Immature natural killer cell (primary cell): Measurements from ENCODE around the gene SLC25A29. TPM values are rescaled to one million over a fixed set of nuclear protein-coding genes. Genes with fewer than 3 reads are reported as not detected.
A peak's percentile ranks its signal among the peaks of the same experiment; 100 is the strongest.

Experiments
- DNase-seq, 3 donors: peaks; one replicate each; pipeline ENCODE4 v3.0.0; 2022; ENCODE audit warnings: mixed read lengths in 1 of 3
- H3K27ac Mint-ChIP-seq, 6 donors: one replicate each; pipeline ENCODE4 v1.8.0; 2020; ENCODE audit warnings: mixed read lengths in 6 of 6, mild to moderate bottlenecking in 5 of 6, inconsistent platforms in 4 of 6, moderate library complexity in 3 of 6
- H3K27me3 Mint-ChIP-seq, 3 donors: one replicate each; pipeline ENCODE4 v1.8.0; 2020 to 2021; ENCODE audit warnings: low read depth in 3 of 3, mild to moderate bottlenecking in 3 of 3, mixed read lengths in 3 of 3, moderate library complexity in 3 of 3, inconsistent platforms in 1 of 3
- H3K36me3 Mint-ChIP-seq, 3 donors: one replicate each; pipeline ENCODE4 v1.8.0; 2020; ENCODE audit warnings: mixed read lengths in 3 of 3, inconsistent platforms in 2 of 3, mild to moderate bottlenecking in 2 of 3
- H3K4me1 Mint-ChIP-seq, 2 donors: one replicate each; pipeline ENCODE4 v1.8.0; 2020; ENCODE audit warnings: inconsistent platforms in 2 of 2, mild to moderate bottlenecking in 2 of 2, mixed read lengths in 2 of 2, moderate library complexity in 1 of 2
- H3K4me3 Mint-ChIP-seq, 5 donors: one replicate each; pipeline ENCODE4 v1.8.0; 2020; ENCODE audit warnings: mild to moderate bottlenecking in 5 of 5, mixed read lengths in 5 of 5, inconsistent platforms in 3 of 5, moderate library complexity in 3 of 5
- H3K9me3 Mint-ChIP-seq, 6 donors: one replicate each; pipeline ENCODE4 v1.8.0; 2020; ENCODE audit warnings: mild to moderate bottlenecking in 6 of 6, mixed read lengths in 6 of 6, inconsistent platforms in 4 of 6, moderate library complexity in 3 of 6
- polyA plus RNA-seq, 3 donors: library from polyadenylated mRNA; unstranded; fragments of 300-500 nt; fragmentation: Illumina TruSeq; gene quantifications; one replicate each; pipeline ENCODE4 v1.2.3, GENCODE V29; 2021

The SLC25A29 gene
- polyA plus RNA-seq, 3 donors from 2014 or later = 4.2 to 5.6 (median 4.6) TPM

DNA sequence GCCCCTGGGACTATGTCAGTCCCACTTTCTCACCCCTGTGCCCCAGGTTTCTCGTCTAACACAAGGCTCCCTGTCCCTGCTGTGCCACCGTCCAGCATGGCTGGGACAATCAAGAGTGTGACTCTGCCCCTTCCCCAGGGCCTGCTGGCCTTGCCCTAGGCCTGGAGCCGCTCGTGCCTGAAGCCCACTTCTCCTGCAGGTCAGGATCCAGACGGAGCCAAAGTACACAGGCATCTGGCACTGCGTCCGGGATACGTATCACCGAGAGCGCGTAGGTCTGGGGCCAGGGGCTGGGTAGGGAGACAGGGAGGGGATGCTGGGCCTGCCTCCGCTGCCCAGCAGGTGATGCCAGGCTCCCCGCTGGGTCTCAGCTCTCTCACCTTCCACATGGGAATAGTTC lies 19.7 kb upstream of the SLC25A29 start:
- peaks cover 0 to 4% (median 0%) of the 10 kb centered on the region in 3 donors for H3K27me3 Mint-ChIP-seq
- no peak overlapping the region for H3K27ac Mint-ChIP-seq

DNA sequence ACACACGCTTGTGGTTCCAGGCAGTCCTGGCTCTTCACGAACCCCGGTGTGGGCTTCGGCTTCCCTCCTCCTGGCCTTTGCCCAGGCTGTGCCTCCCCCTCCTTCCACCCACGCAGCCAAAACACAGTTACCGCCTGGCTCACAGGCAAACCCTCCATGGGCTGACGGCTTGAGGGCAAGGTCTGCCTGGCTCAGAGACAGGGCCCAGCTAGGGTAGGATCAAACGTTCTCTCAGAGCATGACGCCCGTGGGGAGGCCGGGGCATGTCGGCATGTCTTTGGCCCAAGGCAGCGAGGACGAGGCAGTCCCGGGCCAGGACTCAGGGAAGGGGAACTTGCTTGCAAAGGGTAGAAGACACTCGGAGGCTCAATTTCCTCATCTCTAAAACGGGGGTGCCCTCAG lies 19.0 kb upstream of the SLC25A29 start:
- no peak overlapping the region for H3K27ac Mint-ChIP-seq
- no peaks in the 10 kb centered on the region for H3K4me1 Mint-ChIP-seq
- H3K36me3 Mint-ChIP-seq = no peaks in the 10 kb centered on the region
- peaks cover 0 to 4% (median 1%) of the 10 kb centered on the region in 3 donors for H3K27me3 Mint-ChIP-seq
- no peak overlapping the region for H3K4me3 Mint-ChIP-seq
- no peaks in the 10 kb centered on the region for H3K9me3 Mint-ChIP-seq
- DNase-seq = no peak

More for the DNA sequence above, 19.7 kb upstream of the SLC25A29 start:
- Mint-ChIP-seq H3K9me3 (no peaks in the 10 kb centered on the region), H3K36me3 (no peaks in the 10 kb centered on the region), H3K4me3 (no peak overlapping the region), H3K4me1 (no peaks in the 10 kb centered on the region)
- DNase-seq = no peak

DNA sequence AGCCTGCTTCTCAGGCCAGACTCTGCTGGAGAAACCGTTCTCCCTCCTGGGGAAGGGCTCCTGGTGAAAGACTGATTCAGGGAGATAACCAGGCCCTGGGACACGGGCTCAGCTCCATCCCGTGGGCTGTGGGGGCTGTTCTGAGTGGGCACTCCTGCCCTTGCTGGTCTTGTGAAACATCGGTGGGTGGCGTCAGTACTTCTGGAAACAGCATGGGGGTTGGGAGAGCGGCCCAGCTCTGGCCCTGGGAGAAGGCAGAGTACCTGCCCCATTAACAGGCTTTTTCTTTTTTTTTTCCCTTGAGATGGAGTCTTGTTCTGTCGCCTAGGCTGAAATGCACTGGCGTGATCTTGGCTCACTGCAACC lies 17.7 kb upstream of the SLC25A29 start:
- no peaks in the 10 kb centered on the region for H3K36me3 Mint-ChIP-seq
- H3K27ac Mint-ChIP-seq = no peak overlapping the region
- H3K27me3 Mint-ChIP-seq = peaks cover 0 to 4% (median 3%) of the 10 kb centered on the region in 3 donors

DNA sequence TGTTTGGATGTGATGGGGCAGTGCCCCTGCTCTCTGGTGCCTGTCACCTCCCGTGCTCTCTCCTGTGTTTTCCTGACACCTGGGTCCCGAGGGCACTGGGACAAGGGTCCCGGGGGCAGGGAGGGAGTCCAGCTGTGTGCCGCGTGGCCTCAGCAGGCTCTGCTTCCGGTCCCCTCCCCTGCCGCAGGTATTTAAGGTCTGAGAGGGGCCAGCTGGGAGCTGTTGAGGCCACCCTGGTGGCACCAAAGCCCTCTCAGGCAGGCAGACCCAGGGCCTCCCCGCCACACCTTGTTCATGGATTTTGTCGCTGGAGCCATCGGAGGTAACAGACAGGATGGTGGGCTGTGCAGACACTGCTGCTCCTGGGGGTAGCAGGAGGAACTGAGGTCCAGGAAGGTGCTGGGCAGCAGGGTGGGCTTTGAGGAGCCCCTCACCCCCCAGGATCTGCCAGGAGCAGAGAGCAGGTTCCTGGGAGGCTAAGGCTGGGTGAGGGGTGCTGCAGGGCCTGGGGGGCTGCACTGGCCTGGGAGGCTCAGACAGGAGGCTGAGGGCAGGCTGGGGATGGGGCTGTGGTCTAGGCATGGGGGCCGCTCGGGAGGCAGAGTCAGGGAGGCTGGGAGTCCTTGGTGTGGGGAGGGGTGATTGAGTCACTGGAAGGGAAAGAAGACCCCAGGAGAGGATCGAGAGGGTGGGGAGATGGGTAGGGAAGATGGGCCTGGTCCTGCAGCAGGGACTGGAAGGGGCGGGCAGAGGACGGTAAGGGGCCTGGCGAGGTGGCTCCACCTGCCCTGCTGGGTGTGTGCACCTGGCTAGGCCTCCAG lies 17.1 kb upstream of the SLC25A29 start, which contains the start of gene SLC25A47:
Gene SLC25A47, plus strand, starts transcription at position 219 of the 821 bp plus-strand sequence. Its CDS starts 76 bp downstream, at position 295.
- peaks cover 0 to 4% (median 3%) of the 10 kb centered on the region in 3 donors for H3K27me3 Mint-ChIP-seq
- no peak for DNase-seq
- H3K9me3 Mint-ChIP-seq = no peaks in the 10 kb centered on the region
- H3K36me3 Mint-ChIP-seq = no peaks in the 10 kb centered on the region
- H3K4me1 Mint-ChIP-seq = peaks cover 0 to 6% of the 10 kb centered on the region in 2 donors
- H3K27ac Mint-ChIP-seq = no peak within 1 kb of the TSS
- H3K4me3 Mint-ChIP-seq = no peak within 1 kb of the TSS

More for the DNA sequence above, 17.7 kb upstream of the SLC25A29 start:
- Mint-ChIP-seq H3K9me3 (no peaks in the 10 kb centered on the region), H3K4me3 (no peak overlapping the region), H3K4me1 (peaks cover 0 to 6% of the 10 kb centered on the region in 2 donors)
- DNase-seq = no peak

DNA sequence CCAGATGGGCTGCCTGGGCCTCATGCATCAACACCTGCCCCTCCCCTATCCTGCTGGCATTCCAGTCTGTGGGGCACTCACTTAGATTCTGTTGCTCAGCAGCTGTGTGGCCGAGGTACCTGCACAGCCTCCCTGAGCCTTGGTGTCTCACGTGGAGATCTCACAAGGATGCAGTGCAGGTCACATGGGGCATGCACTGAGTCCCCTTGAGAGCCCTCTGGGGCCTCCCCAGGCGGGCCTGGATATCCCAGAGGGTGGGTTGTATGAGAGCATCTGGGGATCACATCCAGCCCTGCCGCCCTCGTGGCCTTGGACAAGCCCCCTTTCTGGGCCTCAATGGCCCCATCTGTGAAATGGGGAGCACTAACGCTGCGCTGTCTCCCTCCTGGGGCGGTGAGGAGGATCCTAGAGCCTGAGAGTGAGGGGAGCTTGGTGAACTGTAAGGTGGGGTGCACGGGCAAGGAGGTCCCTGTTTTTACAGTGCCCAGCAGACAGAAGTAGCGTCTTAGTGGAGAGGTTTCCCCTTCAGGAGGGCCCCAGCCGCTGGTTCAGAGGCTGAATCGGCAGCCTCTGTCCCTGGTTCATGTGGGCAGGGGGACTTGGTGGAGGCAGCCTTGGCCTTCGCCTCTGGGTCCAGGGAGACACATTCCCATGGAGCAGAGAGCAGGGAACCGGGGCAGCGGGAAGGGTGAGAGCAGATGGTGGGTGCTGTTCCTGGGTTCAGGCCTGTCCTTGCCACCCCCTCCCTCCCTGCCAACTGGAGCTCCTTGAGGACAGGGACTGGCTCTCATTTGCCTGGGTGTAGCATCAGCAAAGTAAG lies 16.1 kb upstream of the SLC25A29 start:
- no peak overlapping the region for H3K4me3 Mint-ChIP-seq
- peaks cover 6% of the 10 kb centered on the region in 2 donors for H3K4me1 Mint-ChIP-seq
- no peak for DNase-seq
- H3K27me3 Mint-ChIP-seq = peaks cover 0 to 4% (median 3%) of the 10 kb centered on the region in 3 donors
- no peak overlapping the region for H3K27ac Mint-ChIP-seq
- H3K36me3 Mint-ChIP-seq = no peaks in the 10 kb centered on the region
- no peaks in the 10 kb centered on the region for H3K9me3 Mint-ChIP-seq

DNA sequence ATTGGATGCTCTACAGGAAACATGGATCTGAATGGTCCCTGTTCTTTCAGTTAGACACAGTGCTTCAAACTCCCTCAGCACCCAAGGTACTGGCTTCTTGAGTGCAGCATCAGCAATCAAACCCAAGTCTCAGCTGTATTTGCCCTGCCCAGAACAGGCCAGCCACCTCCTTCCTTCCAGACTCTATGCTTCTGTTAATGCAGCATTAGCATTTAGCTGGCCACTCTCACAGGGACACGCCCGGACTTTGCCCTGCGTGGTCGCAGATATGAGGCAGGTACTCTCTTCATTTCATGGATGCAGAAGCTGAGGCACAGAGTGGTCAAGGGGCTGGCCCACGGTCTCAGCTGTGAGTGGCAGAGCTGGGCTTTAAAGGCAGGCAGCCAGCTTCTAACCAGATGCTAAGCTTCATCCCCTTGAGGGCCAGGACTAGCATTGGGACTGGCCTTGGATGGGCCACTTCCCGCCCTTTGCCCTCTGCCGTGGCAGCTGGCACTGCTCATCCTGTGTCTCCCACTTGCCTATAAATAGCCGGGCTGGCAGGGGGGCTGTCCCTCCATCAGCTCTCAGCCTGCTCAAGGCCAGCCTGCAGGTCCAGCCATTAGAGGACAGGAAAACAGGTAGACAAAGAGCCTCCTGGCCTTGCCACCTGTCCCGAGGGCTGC lies 15.4 kb upstream of the SLC25A29 start:
- Mint-ChIP-seq H3K9me3 (no peaks in the 10 kb centered on the region), H3K4me3 (no peak overlapping the region), H3K27me3 (peaks cover 0 to 4% (median 3%) of the 10 kb centered on the region in 3 donors), H3K4me1 (peaks cover 6% of the 10 kb centered on the region in 2 donors), H3K36me3 (no peaks in the 10 kb centered on the region), H3K27ac (no peak overlapping the region)
- no peak for DNase-seq

- H3K27ac Mint-ChIP-seq = peak overlapping the region in 1 of 6 donors; percentile 58
- peak overlapping the region in 2 of 5 donors; percentile 42 to 55 for H3K4me3 Mint-ChIP-seq
- peaks cover 0 to 5% (median 3%) of the 10 kb centered on the region in 3 donors for H3K27me3 Mint-ChIP-seq
- no peaks in the 10 kb centered on the region for H3K36me3 Mint-ChIP-seq
- no peaks in the 10 kb centered on the region for H3K9me3 Mint-ChIP-seq
- no peak for DNase-seq
- H3K4me1 Mint-ChIP-seq = peaks cover 6% of the 10 kb centered on the region in 2 donors
Observed at GRCh38 chr14:100320157-100320856, 14.1 kb upstream of the SLC25A29 start.

- H3K9me3 Mint-ChIP-seq = no peaks in the 10 kb centered on the region
- peak; percentile 61 to 68 (median 64) for DNase-seq
- no peaks in the 10 kb centered on the region for H3K36me3 Mint-ChIP-seq
- peaks cover 6 to 7% of the 10 kb centered on the region in 2 donors for H3K4me1 Mint-ChIP-seq
- peaks cover 0 to 5% (median 3%) of the 10 kb centered on the region in 3 donors for H3K27me3 Mint-ChIP-seq
- peak overlapping the region; percentile 74 to 81 (median 76) for H3K4me3 Mint-ChIP-seq
- H3K27ac Mint-ChIP-seq = peak overlapping the region in 3 of 6 donors; percentile 30 to 73 (median 40)
Observed at GRCh38 chr14:100317912-100318808, 11.9 kb upstream of the SLC25A29 start.

DNA sequence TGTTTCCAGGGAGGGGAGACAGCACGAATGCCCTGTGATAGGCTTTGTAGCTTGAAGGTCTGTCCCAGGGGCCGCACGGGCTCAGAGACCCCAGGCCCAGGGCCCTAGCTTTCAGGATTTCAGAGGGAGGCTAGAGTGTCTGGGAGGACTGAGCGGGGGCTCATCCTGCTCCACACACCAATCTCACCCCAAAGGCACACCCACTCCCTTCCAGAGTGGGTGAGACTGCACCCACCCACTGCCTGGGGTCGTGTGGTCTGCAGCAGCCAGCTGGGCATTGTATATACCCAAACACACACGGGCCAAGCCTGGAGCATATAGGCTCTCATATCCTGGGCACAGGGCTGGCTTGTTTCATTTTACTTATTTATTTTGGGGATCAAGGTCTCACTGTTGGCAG lies 11.1 kb upstream of the SLC25A29 start:
- Mint-ChIP-seq H3K36me3 (no peaks in the 10 kb centered on the region), H3K9me3 (no peaks in the 10 kb centered on the region), H3K27me3 (peaks cover 0 to 3% (median 3%) of the 10 kb centered on the region in 3 donors), H3K27ac (no peak overlapping the region), H3K4me1 (peaks cover 12 to 13% of the 10 kb centered on the region in 2 donors), H3K4me3 (peak overlapping the region; percentile 74 to 81 (median 76))
- DNase-seq = no peak

GRCh38 chr14:100314724-100315123 lies 8.5 kb upstream of the SLC25A29 start:
- H3K36me3 Mint-ChIP-seq = no peaks in the 10 kb centered on the region
- H3K27me3 Mint-ChIP-seq = peaks cover 0 to 3% (median 0%) of the 10 kb centered on the region in 3 donors

DNA sequence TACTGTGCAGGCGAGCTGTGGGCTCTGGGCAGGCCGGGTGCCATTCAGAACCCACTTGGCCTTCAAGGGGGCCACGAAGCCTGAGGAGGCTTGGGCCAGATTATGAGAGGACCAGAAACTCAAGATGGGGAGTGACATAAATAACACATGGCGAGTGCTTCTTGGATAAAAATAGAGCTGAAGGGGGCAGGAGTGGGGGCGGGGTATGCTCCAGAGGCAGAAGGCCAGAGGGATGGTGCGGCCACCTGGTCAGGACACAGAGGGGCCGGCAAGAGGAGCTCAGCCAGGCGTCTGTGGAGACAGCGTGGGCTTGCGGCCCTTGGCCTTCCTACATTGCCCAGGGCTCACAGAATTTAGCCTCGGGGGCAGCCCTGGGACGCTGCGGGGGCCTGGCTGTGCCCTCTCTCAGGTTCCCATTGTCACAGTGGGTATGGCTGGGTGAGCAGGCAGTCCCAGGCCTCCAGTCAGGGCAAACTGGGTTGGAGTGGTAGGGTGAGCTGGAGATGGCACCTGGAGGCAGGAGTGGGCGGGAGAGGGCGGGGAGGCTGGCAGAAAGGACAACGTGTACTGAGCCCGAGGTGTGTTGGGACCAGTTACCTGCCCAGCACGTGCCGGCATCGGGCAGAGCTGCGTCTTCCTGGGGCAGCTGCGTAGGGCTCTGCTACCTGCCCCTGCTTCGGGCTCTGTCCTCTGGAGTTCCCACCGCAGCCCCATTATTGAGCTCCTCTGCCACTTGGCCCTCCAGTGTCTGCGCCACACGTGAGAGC lies 7.4 kb upstream of the SLC25A29 start:
- Mint-ChIP-seq H3K4me1 (peaks cover 9 to 22% of the 10 kb centered on the region in 2 donors), H3K27me3 (peaks cover 0 to 3% (median 0%) of the 10 kb centered on the region in 3 donors), H3K4me3 (no peak overlapping the region), H3K9me3 (no peaks in the 10 kb centered on the region), H3K36me3 (no peaks in the 10 kb centered on the region), H3K27ac (no peak overlapping the region)
- DNase-seq = no peak

More at GRCh38 chr14:100314724-100315123, 8.5 kb upstream of the SLC25A29 start:
- Mint-ChIP-seq H3K27ac (no peak overlapping the region), H3K9me3 (no peaks in the 10 kb centered on the region), H3K4me3 (no peak overlapping the region), H3K4me1 (peaks cover 16 to 22% of the 10 kb centered on the region in 2 donors)
- no peak for DNase-seq
